IPS DF 19.7 (cell line): Measurements from ENCODE around the gene PTPRM.
"Not testable (repeated sequence)": the region's sequence is repeated elsewhere in the genome, so short reads cannot be mapped to it uniquely, and the experiment has no call there.

ENCODE experiments used
- DNase-seq: peaks from one replicate; pipeline ENCODE4 v3.0.0-alpha.2; 2013; ENCODE audit warnings: low read depth, low spot score

Gene PTPRM

DNA sequence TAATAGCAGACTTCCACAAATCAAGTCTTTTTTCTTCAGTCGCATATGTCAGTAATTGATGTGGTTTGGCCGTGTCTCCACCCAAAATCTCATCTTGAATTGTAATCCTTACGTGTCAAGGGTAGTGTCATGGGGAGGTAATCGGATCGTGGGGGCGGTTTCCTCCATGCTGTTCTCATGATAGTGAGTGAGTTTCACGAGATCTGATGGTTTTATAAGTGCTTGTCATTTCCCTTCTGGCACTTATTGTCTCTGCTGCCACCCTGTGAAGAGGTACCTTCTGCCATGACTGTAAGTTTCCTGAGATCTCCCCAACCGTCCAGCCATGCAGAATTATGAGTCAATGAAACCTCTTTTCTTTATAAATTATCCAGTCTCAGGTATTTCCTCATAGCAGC is 478.8 kb downstream of the PTPRM start:
- no peak for DNase-seq

DNA sequence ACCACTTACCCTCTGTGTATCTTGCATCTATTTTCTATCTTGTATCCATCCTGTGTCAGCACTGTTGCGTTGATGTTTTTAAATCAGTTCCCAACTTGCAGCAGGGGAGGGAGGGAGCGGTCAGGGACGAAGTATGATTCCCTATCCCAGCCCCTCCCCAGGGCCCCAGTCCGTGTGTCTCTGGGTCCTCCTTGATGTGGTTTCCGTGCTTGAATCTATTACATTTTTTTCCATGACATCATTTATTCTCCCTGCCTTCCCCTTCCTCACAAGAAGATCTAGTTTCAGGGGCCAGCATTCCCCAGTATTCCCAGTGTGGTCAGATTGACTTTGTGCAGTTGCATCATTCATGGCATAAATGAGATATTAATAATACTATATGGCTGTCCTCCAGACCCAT is 479.3 kb downstream of the PTPRM start:
- DNase-seq, result no peak

DNA sequence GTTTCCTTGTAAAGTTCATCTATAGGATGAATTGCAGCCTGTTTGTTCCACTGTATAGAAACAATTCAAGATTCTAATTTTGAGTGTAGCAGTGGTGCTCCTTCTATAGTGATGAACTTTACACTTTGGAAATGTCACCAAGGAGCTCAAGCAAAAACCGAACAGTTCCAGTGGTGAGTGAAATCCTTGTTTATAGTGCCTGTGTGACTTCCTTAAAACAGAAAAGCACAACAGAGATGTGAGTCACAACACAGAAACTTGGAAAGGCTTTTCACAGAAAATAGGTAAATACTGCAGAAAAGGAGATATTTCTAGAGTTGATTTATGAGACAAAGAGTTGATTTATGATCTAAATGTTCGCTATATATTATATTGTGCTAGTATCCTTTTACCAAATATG is 482.0 kb downstream of the PTPRM start:
- no peak for DNase-seq

DNA sequence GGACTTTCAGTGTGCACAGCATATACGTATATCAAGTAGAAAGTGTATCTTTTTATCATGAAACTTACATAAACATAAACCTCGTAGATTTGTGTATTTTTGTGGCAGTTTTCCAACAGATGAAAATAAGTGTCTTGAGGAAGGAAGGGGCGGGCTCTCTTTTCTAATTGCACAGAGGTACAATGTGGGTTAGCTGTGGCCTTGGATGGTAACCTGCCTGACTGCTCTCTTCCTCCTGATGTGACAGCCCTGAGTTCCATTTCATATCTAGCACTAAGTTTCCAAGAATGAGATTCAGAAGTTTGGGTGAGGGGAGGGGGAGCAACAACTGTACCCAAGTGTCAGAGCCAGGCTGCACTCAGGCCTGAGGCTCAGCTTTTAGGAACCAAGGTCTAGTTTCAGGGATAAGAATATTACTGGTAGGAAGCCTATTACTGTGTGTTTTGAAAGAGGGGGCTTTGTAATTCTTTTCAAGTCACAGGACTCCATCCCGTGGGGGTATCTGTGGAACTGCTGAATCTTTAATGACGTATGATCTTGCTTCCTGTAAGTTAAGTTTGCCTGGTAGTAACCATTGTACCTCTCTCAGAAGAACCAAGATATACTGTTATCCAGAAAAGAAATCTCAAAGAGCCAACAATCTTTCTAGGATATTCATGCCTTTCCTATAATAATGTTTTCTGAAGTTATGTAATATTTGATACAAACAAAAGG is 483.7 kb downstream of the PTPRM start:
- no peak for DNase-seq

DNA sequence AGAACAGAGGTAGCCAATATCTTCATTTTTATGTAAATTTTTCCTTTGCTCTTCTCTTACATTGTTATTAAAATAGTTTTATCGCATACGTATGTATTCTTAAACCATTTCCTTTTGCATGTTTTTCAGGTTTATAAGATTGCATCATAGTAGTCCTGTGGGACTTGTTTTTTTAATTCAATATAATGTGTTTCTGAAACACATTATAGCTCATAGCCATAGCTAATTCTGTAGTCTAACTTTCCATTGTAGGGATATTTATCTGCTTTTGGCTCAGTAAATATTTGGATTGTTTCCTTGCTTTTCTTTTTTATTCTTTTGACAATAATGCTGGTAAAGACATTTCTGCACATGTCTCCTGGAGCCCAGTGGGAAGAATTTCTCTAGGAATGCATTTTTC is 484.3 kb downstream of the PTPRM start:
- no peak for DNase-seq

DNA sequence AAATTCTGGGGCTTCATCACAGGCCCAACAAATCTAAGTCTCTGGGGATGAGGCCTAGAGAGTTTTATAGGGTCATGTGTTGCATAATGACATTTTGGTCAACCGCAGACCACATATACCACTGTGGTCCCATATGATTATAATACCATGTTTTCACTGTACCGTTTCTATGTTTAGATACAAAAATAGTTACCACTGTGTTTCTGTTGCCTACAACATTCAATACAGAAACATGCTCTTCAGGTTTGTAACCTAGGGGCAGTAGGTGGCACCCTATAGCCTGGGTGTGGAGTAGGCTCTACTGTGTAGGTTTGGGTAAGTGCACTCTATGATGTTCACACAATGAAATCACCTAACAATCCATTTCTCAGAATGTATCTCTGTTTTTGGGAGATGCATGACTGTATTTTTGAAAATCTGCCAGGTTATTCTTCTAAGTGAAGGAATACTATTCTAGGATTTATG is 485.2 kb downstream of the PTPRM start:
- DNase-seq, result no peak

DNA sequence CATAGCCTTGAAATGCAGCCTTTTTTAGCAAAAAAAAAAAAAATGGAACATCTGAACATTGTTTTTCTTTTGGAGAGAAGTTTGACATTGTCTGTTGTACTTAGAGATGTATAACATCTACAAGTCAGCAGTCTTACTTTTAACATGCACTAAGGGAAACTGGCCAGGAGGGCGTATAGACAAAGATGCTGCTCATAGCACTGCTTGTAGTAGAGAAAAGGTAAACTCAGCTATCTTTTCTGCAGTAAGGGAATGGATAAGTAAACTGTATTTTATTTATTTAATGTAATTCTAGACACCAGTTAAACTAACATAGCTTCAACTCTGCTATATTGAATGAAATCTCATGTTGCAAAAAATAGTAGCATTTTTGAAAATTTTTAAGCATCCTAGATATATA is 489.6 kb downstream of the PTPRM start:
- no peak for DNase-seq

DNA sequence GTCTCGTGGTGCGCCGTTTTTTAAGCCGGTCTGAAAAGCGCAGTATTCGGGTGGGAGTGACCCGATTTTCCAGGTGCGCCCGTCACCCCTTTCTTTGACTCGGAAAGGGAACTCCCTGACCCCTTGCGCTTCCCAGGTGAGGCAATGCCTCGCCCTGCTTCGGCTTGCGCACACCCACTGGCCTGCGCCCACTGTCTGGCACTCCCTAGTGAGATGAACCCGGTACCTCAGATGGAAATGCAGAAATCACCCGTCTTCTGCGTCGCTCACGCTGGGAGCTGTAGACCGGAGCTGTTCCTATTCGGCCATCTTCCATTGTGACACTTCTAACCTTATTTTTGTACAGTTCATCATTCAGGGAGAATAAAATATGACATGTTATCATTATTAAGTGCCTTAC is 496.0 kb downstream of the PTPRM start:
- DNase-seq, result not testable (repeated sequence)

DNA sequence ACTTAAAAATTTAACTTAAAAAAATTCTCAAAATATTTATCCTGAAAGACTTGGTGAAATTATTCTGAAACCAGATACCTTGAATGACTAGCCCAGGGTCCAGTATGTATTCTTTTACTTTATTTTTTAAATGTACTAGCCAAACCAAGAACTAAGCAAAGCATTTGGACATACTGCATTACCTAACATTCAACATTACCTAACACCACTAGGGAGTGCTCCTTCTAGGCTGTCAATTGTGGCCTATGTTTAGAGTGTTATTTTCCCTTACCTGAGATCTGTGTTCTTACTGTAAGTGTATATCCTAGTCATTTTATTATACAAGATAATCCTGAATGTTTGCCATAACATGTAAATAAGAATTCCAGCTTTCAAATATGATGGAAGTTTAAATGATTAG is 496.6 kb downstream of the PTPRM start:
- no peak for DNase-seq

DNA sequence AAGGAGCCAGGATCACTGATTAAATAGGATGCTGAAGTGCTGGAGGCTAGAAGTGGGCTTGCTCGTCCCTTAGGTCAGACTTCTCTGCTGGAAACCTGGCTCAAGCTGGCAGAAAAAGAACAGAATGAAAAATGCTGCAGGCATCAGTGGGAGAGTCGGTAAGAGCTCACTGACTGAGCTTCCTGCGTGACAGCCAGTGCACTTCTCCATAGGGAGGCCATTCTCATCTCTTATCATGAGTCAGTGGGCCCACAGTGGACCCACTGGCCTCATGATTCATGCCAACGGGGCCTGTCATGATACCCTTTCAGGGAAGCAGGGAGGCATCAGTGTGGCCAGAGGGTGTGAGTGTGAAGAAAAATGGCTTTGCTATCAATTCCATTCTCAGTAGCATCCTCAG is 498.2 kb downstream of the PTPRM start:
- DNase-seq, result no peak

DNA sequence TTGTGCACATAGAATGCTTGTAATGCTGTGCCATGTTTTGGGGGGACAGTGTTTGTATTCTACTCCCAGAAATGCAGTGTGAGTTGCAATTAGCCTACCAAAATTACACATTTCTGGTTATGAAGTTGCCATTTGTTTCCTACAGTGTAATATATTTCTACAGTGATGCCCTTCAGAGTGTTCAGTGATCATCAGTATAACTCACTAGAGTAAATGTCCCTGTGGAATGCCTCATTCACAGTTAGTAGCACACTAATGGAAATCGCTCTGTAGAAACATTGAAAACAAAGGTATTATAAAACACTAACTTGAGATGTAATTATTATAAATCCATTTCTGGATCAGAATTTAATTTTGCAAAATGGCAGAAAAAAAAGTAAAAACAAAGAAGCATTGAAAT is 498.7 kb downstream of the PTPRM start:
- no peak for DNase-seq

DNA sequence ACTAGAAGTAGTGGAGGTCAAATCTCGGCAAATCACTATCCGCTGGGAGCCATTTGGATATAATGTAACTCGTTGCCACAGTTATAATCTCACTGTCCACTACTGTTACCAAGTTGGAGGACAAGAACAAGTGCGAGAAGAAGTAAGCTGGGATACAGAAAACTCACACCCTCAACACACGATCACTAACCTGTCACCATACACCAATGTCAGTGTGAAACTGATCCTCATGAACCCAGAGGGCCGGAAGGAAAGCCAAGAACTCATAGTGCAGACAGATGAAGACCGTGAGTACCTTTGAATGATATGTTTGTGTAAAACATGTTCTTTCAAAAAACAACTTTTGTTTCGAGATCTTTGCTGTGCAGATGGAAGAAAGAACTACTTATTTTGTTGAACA is 502.6 kb downstream of the PTPRM start:
- DNase-seq, result no peak

DNA sequence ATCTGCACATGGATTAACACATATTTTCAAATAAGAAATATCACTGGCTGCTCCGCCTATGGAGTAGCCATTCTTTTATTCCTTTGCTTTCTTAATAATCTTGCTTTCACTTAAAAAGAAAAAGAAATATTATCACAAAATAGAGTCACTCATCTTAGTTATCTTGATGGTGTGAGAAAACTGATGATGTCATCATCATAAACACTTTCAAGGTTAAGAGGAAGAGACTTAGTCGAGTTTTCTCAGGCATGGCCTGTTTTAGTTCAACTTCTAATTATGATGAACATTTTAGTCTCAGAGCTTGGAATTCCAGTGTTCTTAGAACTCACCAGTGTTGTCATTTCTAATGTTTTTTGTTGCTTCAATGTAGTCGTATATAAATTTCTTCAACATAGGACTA is 506.1 kb downstream of the PTPRM start:
- DNase-seq, result no peak

DNA sequence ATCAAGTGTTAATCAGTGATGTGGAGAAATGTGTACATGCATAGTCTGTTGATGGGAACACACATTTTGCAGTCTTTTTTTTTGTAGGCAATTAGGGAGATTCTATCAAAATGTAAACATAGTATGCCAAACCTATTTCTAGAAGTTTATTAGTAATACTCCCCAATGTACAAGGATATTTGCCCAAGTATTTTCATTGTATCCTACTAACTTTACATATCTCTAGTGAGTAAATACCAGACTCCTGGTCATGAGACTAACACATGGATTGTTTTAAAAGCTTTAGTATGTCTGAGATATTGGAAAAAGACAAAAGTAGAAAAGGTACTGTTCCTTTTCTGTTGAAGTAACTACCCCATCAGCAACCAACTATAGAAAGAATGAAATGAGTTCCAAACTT is 513.0 kb downstream of the PTPRM start:
- no peak for DNase-seq

DNA sequence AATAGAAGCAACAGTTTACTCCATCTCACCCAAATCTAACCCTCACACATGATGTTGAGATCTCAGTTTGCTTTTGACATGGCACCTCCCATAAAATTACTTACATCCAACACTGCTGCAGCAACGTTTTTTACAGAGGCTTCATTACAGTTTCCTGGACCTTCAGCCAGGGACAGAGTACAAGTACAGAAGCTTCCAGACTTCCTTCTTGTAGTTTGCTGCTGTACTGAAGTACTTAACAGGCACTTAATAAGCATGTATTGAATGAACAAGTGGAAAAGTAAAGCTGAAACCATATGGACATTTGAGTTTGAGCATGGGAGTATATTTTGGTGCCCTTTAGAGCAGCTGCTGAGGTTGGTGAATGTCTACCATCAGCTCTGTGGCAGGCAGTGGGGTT is 514.2 kb downstream of the PTPRM start:
- no peak for DNase-seq

DNA sequence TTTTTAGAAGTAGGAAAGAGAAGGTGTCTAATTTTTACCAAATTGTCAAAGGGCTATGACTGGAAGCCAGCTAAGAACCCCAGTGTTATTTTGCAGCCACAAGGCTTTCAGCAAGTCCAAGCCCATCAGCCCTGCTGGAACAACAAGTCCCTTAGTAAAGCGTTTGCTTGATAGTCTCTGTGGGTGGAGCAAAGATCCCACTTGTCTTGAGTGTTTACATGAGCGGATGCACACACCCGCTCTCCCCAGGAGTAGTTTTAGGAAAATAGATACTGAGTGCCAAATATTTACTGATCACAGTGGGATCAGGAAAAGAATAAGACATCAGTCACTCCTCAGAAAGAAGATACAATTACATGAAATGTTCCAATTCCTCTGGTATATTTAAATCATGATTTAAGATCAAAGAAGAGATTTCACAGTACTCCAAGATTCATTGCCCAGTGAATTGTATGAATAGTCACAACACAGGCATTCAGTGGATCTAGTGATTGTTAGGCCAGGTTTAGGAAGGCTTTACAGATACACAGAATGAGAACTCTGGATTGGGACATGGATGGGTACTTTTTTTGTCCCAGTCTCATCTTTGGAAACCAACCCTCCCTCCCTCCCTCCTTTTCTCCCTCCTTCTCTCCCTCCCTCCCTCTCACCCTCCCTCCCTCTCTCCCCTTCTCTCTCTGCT is 514.9 kb downstream of the PTPRM start:
- DNase-seq, result no peak

DNA sequence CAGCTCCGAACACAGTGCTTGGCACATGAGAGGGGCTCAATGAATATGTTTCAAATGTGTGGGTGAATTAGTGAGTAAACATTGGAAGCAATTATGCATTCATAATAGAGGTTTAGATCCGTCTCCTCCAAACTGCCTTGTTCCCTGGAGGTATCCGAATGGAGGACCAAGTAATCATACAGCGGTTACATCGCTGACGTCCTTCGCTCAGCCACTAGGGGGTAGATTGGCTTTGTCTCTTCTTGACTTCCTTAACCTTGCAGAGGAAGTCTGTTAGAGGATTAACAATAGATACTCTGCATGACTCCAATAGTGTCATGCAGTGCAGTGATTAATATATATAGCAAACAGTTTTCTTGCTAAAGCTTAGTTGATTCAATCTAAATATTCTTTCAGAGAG is 517.0 kb downstream of the PTPRM start:
- peak; percentile 91 for DNase-seq

DNA sequence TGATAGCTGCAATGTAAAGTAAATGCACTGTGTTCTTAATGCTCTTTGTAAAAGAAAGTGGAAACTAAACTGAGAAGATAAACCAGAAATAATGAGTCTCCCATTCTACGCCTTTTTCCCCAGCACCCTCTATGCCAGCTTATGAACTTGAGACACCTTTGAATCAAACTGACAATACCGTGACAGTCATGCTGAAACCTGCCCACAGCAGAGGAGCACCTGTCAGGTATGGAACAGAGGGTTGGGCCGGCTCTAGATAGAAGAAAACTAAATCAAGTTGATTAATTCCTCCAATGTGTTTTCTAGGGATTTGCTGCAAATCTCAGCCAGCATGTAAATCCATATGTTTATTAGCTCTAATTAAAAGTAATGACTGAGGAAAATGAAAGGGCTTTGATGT is 521.5 kb downstream of the PTPRM start:
- DNase-seq, result no peak

DNA sequence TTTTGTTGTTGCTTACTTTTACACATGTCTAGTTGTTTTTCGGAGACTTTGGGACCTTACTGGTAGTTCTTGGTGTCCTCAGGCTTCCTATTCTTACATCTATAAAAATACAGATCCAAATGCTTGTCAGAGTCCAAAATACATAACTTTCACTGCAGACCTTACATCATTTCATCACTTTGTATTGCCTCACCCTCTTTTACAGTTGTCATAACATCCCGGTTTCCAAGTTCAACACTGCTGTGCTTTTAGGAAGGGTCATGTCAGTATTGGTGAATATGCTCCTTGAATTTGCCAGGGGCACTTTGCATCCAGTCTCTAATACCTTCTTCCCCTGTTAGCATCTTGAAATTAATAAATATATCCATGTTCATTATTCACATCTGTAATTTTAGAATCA is 523.9 kb downstream of the PTPRM start:
- DNase-seq, result no peak

DNA sequence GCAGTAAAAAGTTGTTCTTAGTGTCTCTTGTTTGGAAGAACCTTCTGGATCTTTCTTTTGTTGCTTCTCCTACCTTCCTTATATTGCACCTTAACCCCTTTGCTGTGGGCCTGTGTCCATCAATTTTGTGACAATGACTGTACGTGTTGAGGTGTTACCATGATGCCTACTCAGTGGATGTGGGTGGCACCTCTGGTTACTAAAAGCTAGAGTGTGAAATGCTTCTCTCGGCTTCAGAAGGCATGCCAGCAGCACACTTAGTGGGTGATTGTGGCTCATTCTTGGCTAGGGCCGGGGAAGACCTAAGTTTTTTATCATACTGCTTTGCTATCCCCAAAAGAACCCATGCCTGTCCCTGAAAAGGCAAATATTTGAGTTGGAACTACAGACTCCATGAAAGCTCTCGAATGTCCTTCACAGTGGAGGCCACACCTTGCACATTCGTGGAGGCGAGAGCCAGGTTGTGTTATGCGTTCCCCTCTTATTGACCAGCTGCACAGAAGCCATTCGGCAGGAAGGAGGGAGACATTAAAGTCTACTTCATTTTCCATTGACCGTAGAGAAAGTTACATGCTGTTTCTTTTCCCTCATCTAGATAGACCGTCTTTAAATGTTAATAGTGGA is 528.9 kb downstream of the PTPRM start:
- DNase-seq, result no peak

DNA sequence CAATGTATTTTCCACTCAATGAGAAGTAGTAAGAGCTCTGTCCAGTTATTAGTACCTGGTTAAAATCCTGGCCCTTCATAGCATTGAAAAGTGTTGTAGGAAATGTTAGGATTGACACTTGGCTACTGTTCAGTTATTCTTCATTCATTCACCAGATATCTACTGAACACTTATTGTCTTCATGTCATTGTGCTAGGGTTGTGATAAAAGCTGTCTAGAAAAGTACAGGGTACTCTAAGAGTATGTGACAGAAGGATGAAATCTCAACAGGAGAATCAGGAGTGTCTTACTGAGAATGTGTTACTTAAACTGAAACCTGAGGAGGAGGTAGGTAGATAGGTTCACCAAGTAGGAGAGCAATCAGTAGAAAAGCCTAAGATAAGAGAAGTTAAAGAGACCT is 530.3 kb downstream of the PTPRM start:
- DNase-seq, result no peak

DNA sequence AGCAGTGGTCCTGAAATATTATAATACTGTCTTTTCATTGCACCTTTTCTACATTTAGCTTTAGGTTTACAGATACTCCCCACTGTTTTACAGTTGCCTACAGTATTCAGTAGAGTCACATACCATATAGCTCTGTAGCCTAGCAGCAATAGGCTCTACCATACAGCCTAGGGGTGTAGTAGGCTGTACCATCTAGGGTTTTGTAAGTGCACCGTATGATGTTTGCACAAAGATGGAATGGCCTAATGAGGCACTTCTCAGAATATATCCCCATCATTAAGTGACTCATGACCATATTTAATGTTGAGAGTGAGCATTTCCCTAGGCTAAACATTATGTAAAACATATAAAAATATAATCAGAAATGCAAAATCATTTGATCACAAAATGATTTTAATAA is 530.8 kb downstream of the PTPRM start:
- DNase-seq, result no peak

DNA sequence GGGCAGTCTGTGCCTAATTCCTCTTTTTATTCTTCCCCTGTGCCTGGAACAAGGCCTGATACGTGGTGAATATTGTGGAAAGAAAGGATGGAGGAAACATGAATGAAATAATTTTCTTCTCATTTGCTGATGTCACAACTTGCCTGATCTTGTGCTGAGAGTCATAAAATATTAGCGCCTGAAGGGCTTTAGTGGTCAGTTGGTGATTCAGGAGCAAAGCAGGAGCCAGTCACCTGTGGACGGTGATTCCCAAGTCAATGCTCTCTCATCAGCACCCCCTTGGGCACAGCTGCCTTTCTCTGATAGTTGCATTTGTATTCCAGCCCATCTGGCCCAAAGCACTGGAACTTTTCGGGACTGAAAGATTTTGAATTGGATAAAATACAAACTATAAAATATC is 539.5 kb downstream of the PTPRM start:
- DNase-seq, result no peak
